PC-9 (cell line): ENCODE results near the gene CMAS. TPM values are rescaled to one million over a fixed set of nuclear protein-coding genes. Genes with fewer than 3 reads are reported as not detected.

Experiments used
- BruUV-seq: library from RNA; stranded (reverse); fragments of 400-500 nt; replicated peaks from 2 replicates; lab custom pipeline; 2021; lab: Mats Ljungman, UMichigan
- CTCF ChIA-PET: fragments of 300-600 bp; sonication (Branson Sonifier 250); formaldehyde crosslinking; loops from one replicate; lab custom pipeline; 2022; ENCODE audit warnings: antibody characterized with exemption; lab: Charles Lee
- POLR2A ChIA-PET: fragments of 300-600 bp; sonication (Branson Sonifier 250); formaldehyde crosslinking; loops from one replicate; lab custom pipeline; 2022; ENCODE audit warnings: antibody characterized with exemption; ENCODE audit not compliant: unreplicated experiment; lab: Charles Lee
- DNase-seq, 2 experiments: peaks; one replicate each; pipeline versions ENCODE4 v3.0.0 to v3.0.0-alpha.2; 2015 to 2022; ENCODE audit warnings: mixed read lengths in 1 of 2
- H2AFZ ChIP-seq: fragments of 200-600 bp; sonication (generic); 2 replicates; pipeline ENCODE4 v1.8.1; 2017; ENCODE audit warnings: antibody characterized with exemption
- H3F3A ChIP-seq: fragments of 200-600 bp; sonication (generic); 2 replicates; pipeline ENCODE4 v1.8.1; 2017; ENCODE audit warnings: antibody characterized with exemption, mild to moderate bottlenecking, low read depth; ENCODE audit not compliant: insufficient read depth
- H3K27ac ChIP-seq: fragments of 200-600 bp; sonication (generic); 2 replicates; pipeline ENCODE4 v1.6.1; 2016; ENCODE audit warnings: mixed run types
- H3K27me3 ChIP-seq: fragments of 200-600 bp; sonication (generic); 2 replicates; pipeline ENCODE4 v1.6.1; 2016; ENCODE audit warnings: low read depth, mixed run types; ENCODE audit not compliant: insufficient read depth
- H3K36me3 ChIP-seq: fragments of 200-600 bp; sonication (generic); 2 replicates; pipeline ENCODE4 v1.6.1; 2016; ENCODE audit warnings: low read depth, mixed run types
- H3K4me1 ChIP-seq: fragments of 200-600 bp; sonication (generic); replicated peaks from 2 replicates; pipeline ENCODE4 v1.6.1; 2016; ENCODE audit warnings: mixed run types; ENCODE audit not compliant: insufficient read depth
- H3K4me2 ChIP-seq: fragments of 200-600 bp; sonication (generic); 2 replicates; pipeline ENCODE4 v1.6.1; 2017; ENCODE audit warnings: mixed run types
- H3K4me3 ChIP-seq: fragments of 200-600 bp; sonication (generic); 2 replicates; pipeline ENCODE4 v1.6.1; 2016; ENCODE audit warnings: mixed run types
- H3K79me2 ChIP-seq: fragments of 200-600 bp; sonication (generic); 2 replicates; pipeline ENCODE4 v1.6.1; 2017; ENCODE audit warnings: low read depth, mixed run types
- H3K9me2 ChIP-seq: fragments of 200-600 bp; sonication (generic); 2 replicates; pipeline ENCODE4 v1.8.1; 2017; ENCODE audit warnings: mild to moderate bottlenecking; ENCODE audit not compliant: insufficient read depth
- H3K9me3 ChIP-seq: fragments of 200-600 bp; sonication (generic); 2 replicates; pipeline ENCODE4 v1.8.1; 2016; ENCODE audit warnings: low read depth; ENCODE audit not compliant: insufficient read depth
- H4K20me1 ChIP-seq: fragments of 200-600 bp; sonication (generic); 2 replicates; pipeline ENCODE4 v1.8.1; 2017; ENCODE audit not compliant: insufficient read depth
- CTCF ChIP-seq: fragments of 200-600 bp; sonication (generic); conservative IDR thresholded peaks from 2 replicates; pipeline ENCODE4 v1.6.1; 2017; ENCODE audit warnings: mixed run types, antibody characterized with exemption, mild to moderate bottlenecking, moderate library complexity
- EZH2 ChIP-seq: fragments of 200-600 bp; sonication (generic); IDR thresholded peaks from 2 replicates; pipeline ENCODE4 v1.8.0; 2017; ENCODE audit warnings: antibody characterized with exemption, low read depth
- intact Hi-C: fragments of 100-400 bp; cut with micrococcal nuclease; formaldehyde crosslinking; loops from one replicate; pipeline ENCODE4 v1.10.0; 2022; ENCODE audit not compliant: unreplicated experiment
- total RNA-seq: library from RNA; stranded (reverse); gene quantifications from 2 replicates; pipeline ENCODE4 v1.2.3, GENCODE V29; 2021

CMAS gene
- total RNA-seq, 1 experiment from 2014 or later: 79.1 TPM

- no TSS peak for BruUV-seq
- H4K20me1 ChIP-seq: no peaks in the 10 kb centered on the region
- H3K9me3 ChIP-seq: no peaks in the 10 kb centered on the region
- no peak for DNase-seq
- H3K9me2 ChIP-seq: no peaks in the 10 kb centered on the region
- H3K4me1 ChIP-seq: 0 out of 2 replicates have a peak, but pooled peaks cover 1% of the 10 kb centered on the region
- no peak for TF ChIP-seq CTCF
- no peak for TF ChIP-seq EZH2
- H2AFZ ChIP-seq: no peak overlapping the region
- H3K4me2 ChIP-seq: no peak overlapping the region
- H3K36me3 ChIP-seq: no peaks in the 10 kb centered on the region
- H3K27ac ChIP-seq: no peak overlapping the region
- intact Hi-C loops: no loop called here
- H3F3A ChIP-seq: no peaks in the 10 kb centered on the region
- POLR2A ChIA-PET: no interaction called here
- H3K27me3 ChIP-seq: no peaks in the 10 kb centered on the region
- CTCF ChIA-PET: no interaction called here
- no peaks in the 10 kb centered on the region for H3K79me2 ChIP-seq
- H3K4me3 ChIP-seq: no peak overlapping the region
Measured at GRCh38 chr12:22029491-22029890, 16.5 kb upstream of the CMAS start.

GRCh38 chr12:22029991-22030390 lies 16.0 kb upstream of the CMAS start:
- ChIA-PET CTCF (no interaction called here), POLR2A (no interaction called here)
- H3K9me2 ChIP-seq: no peaks in the 10 kb centered on the region
- DNase-seq: no peak
- H3K36me3 ChIP-seq: no peaks in the 10 kb centered on the region
- no peak overlapping the region for H3K27ac ChIP-seq
- no peak overlapping the region for H2AFZ ChIP-seq
- no peaks in the 10 kb centered on the region for H4K20me1 ChIP-seq
- TF ChIP-seq EZH2: no peak
- TF ChIP-seq CTCF: no peak
- H3K4me2 ChIP-seq: no peak overlapping the region
- intact Hi-C loops: no loop called here
- H3K4me3 ChIP-seq: no peak overlapping the region
- H3K27me3 ChIP-seq: no peaks in the 10 kb centered on the region
- no peaks in the 10 kb centered on the region for H3F3A ChIP-seq
- no peaks in the 10 kb centered on the region for H3K79me2 ChIP-seq
- peaks cover 6% of the 10 kb centered on the region; the same call in 1 of the 2 replicates for H3K4me1 ChIP-seq
- no peaks in the 10 kb centered on the region for H3K9me3 ChIP-seq
- BruUV-seq: no TSS peak

GRCh38 chr12:22032732-22033131 lies 13.3 kb upstream of the CMAS start:
- Histone ChIP-seq H4K20me1 (no peaks in the 10 kb centered on the region), H3K4me2 (no peak overlapping the region), H3K36me3 (no peaks in the 10 kb centered on the region), H3K27ac (no peak overlapping the region), H3K79me2 (no peaks in the 10 kb centered on the region), H3F3A (peaks cover 4% of the 10 kb centered on the region; the same call in 1 of the 2 replicates), H3K9me2 (no peaks in the 10 kb centered on the region), H3K4me3 (no peak overlapping the region), H3K4me1 (peaks cover 11% of the 10 kb centered on the region; the same call in 1 of the 2 replicates), H2AFZ (no peak overlapping the region), H3K9me3 (peaks cover 2% of the 10 kb centered on the region; the same call in 1 of the 2 replicates), H3K27me3 (no peaks in the 10 kb centered on the region)
- POLR2A ChIA-PET: no interaction called here
- no TSS peak for BruUV-seq
- CTCF ChIA-PET: no interaction called here
- no peak for TF ChIP-seq EZH2
- TF ChIP-seq CTCF: no peak
- DNase-seq: no peak
- intact Hi-C loops: no loop called here
